Effector memory CD8-positive, alpha-beta T cell (primary cell): ENCODE results near the gene YJEFN3.

Source experiments
- ATAC-seq: fragments of 150-1000 bp; cut with Tn5 transposase; replicated peaks from 2 replicates; pipeline ENCODE4 v1.10.0; 2021; ENCODE audit warnings: mild to moderate bottlenecking, moderate library complexity
- DNase-seq, 3 experiments: peaks; one replicate each; pipeline ENCODE4 v3.0.0; 2021
- H3K27ac Mint-ChIP-seq, 2 donors: one replicate each; pipeline ENCODE4 v1.8.0; 2022; ENCODE audit warnings: mild to moderate bottlenecking in 2 of 2, mixed read lengths in 2 of 2, moderate library complexity in 2 of 2
- H3K27me3 Mint-ChIP-seq, 2 donors: one replicate each; pipeline ENCODE4 v1.8.0; 2022; ENCODE audit warnings: mixed read lengths in 2 of 2
- H3K36me3 Mint-ChIP-seq: one replicate; pipeline ENCODE4 v1.8.0; 2022; ENCODE audit warnings: mild to moderate bottlenecking, moderate library complexity, mixed read lengths; ENCODE audit not compliant: insufficient read depth
- H3K4me1 Mint-ChIP-seq, 2 donors: one replicate each; pipeline ENCODE4 v1.8.0; 2022; ENCODE audit warnings: low read depth in 2 of 2, mixed read lengths in 2 of 2
- H3K4me3 Mint-ChIP-seq, 2 donors: one replicate each; pipeline ENCODE4 v1.8.0; 2022; ENCODE audit warnings: mild to moderate bottlenecking in 2 of 2, mixed read lengths in 2 of 2, moderate library complexity in 2 of 2
- H3K9me3 Mint-ChIP-seq, 2 donors: one replicate each; pipeline ENCODE4 v1.8.0; 2022; ENCODE audit warnings: mixed read lengths in 2 of 2
- total RNA-seq, 9 experiments: gene quantifications; one replicate each; lab custom pipeline; 2026; lab: John Stamatoyannopoulos, UW

Gene YJEFN3, protein sequence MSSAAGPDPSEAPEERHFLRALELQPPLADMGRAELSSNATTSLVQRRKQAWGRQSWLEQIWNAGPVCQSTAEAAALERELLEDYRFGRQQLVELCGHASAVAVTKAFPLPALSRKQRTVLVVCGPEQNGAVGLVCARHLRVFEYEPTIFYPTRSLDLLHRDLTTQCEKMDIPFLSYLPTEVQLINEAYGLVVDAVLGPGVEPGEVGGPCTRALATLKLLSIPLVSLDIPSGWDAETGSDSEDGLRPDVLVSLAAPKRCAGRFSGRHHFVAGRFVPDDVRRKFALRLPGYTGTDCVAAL
- total RNA-seq, result 1.0 to 6.6 (median 4.2) reads per million in 9 experiments

DNA sequence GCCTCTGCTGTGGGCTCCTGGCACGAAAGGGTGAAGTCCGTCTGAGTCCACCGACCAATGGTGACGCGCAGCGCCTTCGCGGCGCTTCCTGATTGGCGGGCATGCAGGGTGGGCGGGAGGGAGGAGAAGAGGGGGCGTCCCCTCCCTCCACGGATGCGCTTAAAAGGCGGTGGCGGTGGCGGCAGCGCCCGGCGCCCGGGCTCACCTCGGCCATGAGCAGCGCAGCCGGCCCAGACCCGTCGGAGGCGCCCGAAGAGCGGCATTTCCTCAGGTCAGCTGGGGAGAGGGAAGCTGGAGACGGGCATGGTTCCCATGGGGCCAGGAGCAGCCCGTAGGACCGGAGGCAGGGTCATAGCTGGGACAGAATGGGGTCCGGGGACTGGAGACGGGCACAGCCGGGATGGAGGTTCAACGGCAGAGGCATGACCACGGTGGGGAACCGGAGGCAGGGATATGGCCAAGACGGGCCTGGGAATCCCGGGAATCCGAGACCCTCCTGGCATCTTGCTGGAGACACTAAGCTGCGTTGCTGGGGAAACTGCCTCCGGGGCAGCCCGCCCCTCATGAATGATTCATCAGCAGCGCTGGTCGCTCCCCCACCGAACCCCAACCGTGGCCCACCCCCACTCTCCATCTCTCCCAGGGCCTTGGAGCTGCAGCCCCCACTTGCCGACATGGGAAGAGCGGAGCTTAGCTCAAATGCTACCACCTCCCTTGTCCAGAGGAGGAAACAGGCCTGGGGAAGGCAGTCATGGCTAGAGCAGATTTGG is at the start of gene YJEFN3:
Gene YJEFN3, plus strand, starts transcription at position 191 of the 770 bp plus-strand sequence. Its CDS starts 22 bp downstream, at position 213.
- peaks cover 3 to 7% of the 10 kb centered on the region in 2 donors for H3K4me1 Mint-ChIP-seq
- peak within 1 kb of the TSS in 1 of 2 donors; percentile 84 for H3K27ac Mint-ChIP-seq
- H3K9me3 Mint-ChIP-seq, result no peaks in the 10 kb centered on the region
- H3K36me3 Mint-ChIP-seq, result peaks cover 44% of the 10 kb centered on the region
- no peak within 1 kb of the TSS for H3K4me3 Mint-ChIP-seq
- no peak for DNase-seq
- no peaks in the 10 kb centered on the region for H3K27me3 Mint-ChIP-seq
- no peak for ATAC-seq

DNA sequence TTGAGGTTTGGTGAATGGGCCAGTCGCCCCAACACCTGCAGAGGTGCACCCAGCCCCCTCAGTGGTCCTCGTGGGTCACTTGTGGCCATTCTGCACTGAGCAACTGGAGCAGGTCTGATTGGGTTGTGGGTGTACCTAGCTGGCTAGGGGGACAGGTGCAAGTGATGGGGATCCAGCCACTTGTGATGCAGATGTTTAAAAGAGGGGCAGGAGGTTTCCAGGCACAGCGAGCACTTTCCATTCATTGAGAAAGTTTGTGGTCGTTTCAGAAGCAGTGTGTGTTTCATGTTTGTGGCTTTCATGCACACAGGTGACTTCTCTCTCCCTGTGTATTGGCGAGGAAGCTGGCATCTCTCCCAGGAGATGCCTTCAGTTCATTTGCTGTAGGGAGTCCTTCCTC is 48.0 kb upstream of the YJEFN3 start:
- Mint-ChIP-seq H3K9me3 (no peaks in the 10 kb centered on the region), H3K27ac (peak overlapping the region in 1 of 2 donors; percentile 84), H3K27me3 (no peaks in the 10 kb centered on the region), H3K36me3 (peaks cover 41% of the 10 kb centered on the region), H3K4me3 (no peak overlapping the region), H3K4me1 (peaks cover 36 to 38% of the 10 kb centered on the region in 2 donors)
- ATAC-seq (no peak), DNase-seq (no peak)

DNA sequence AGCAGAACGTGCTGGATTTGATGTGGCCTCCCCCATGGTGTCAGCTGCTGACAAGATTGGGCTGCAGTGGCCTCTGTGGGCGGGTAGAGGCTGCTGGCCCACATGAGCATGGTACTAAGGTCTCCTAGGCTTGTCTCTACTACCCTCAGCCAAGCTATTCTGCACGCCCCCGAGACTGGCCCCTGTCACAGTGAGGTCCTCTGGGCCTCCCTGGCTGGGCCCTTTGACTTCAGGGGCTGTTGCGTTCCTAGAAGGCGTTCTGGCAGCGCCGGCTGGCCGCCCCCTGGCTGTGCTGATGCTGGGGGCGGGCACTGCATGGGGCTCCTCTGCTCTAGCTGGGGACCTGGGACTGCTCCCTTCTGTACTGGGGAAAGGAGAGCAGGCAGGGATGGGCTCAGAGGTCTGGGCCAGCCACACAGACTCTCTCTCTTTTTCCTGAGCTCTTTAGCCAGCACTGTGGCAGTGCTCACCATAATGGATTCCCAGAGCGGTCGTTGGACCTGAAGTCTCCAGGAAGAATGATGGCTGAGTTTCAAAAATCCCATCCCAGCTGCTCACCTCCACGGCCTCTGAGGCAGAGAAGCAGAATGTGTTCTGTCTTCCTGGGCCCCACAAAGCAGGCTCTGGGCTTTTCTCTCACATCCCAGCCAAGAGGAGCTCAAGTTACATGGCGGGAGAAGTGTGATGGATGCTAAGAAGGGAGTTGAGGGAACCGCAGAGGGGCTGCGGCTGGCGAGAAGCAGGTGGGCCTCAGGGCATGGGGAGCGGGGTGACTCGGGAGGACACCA is 45.7 kb upstream of the YJEFN3 start:
- Mint-ChIP-seq H3K4me3 (no peak overlapping the region), H3K27ac (peak overlapping the region; percentile 28 to 84), H3K9me3 (no peaks in the 10 kb centered on the region), H3K4me1 (peaks cover 28 to 30% of the 10 kb centered on the region in 2 donors), H3K36me3 (peaks cover 32% of the 10 kb centered on the region), H3K27me3 (no peaks in the 10 kb centered on the region)
- ATAC-seq (no peak), DNase-seq (no peak)

DNA sequence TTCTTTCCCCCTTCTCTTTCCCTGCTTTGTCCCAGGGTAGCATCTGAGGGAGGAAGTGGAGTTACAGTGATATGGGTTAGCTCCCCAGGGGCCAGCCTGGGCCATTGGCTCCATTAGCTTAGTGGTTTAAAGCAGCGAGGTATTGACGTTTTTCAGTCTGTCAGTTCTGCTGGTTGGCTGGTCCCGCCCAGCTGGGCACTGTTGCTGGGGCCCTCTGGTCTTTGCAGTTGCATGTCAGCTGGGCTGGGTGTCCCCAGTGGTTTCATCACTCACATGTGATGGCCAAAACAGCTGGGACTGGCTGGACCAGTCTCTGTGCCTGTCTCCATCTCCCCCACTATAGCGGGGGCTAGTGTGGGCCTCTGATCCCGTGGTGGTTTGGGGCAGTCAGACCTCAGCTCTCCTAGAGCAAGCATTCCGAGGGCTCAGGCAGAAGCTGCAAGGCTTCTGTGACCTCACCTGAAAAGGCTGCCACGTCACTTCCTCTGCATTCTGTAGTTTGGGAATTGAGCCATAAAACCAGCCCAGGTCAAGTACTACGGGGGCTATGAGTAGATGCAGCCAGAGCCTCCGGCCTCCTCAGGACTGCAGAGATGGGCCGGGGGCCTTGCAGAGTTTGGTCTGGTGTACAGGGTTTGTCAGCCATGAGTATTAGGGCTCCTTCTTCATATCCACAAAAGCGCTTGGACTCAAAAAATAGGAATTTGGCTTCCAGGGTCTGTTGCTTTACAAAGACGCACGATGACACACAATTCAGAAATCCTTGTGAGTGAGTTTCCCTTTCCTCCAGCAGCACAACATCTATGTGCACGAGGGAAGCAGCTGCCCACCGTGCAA is 43.3 kb upstream of the YJEFN3 start:
- DNase-seq, result no peak
- Mint-ChIP-seq H3K27me3 (no peaks in the 10 kb centered on the region), H3K4me3 (no peak overlapping the region), H3K36me3 (peaks cover 46% of the 10 kb centered on the region), H3K27ac (peak overlapping the region; percentile 98), H3K9me3 (no peaks in the 10 kb centered on the region), H3K4me1 (peaks cover 44 to 46% of the 10 kb centered on the region in 2 donors)
- ATAC-seq, result no peak

DNA sequence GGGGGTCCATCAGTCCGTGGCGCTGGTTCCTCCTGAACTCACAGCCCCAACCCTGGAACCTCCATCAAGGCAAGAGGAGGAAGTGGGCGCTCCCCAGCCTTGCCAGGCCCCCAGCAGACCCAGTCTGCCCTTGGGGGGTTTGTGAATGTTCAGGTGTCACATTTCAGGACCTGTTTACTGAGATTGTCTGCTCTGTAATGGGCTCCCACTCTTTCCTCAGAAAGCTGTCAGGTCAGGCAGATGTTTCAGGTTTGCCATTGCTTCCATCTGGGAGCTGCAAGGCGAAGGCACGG is 42.8 kb upstream of the YJEFN3 start:
- ATAC-seq (no peak), DNase-seq (no peak)
- Mint-ChIP-seq H3K4me1 (peaks cover 44 to 51% of the 10 kb centered on the region in 2 donors), H3K27me3 (no peaks in the 10 kb centered on the region), H3K4me3 (no peak overlapping the region), H3K27ac (peak overlapping the region; percentile 98), H3K36me3 (peaks cover 51% of the 10 kb centered on the region), H3K9me3 (no peaks in the 10 kb centered on the region)

DNA sequence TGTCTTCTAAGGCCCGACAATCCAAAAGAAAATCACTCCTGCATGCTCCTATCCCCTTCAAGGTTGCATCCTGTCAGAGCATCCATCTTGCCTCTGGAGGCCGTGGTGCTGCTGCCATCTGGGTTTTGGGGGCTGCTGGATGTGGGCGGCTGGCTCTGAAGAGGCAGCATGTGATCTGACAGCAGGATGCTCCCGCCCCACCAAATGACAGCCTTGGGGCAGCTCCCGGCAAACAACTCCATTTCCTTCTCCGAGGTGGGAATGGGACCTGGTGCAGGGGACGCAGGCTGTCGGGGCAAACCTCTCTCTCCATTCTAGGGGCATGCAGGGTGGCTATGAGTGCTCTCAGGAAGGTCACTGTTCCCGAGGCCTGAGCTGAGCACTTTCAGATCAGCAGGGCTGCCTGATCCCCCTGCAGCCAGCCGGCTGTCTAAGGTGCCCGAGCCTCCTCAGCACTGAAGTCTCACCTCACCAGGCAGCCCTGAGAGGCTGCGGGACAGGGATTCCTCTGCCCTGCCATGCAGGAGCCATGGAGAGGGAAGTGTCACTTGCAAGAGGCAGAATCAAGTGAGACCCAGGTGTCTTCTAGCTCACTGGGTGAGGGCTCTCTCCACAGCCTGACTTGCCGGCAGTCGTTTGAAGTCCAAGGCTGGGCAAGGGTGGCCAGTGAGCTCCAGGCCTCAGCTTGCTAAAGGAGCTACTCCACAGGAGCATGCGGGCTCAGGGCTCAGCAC is 42.2 kb upstream of the YJEFN3 start:
- Mint-ChIP-seq H3K27ac (peak overlapping the region; percentile 98), H3K4me3 (no peak overlapping the region), H3K36me3 (peaks cover 53% of the 10 kb centered on the region)

DNA sequence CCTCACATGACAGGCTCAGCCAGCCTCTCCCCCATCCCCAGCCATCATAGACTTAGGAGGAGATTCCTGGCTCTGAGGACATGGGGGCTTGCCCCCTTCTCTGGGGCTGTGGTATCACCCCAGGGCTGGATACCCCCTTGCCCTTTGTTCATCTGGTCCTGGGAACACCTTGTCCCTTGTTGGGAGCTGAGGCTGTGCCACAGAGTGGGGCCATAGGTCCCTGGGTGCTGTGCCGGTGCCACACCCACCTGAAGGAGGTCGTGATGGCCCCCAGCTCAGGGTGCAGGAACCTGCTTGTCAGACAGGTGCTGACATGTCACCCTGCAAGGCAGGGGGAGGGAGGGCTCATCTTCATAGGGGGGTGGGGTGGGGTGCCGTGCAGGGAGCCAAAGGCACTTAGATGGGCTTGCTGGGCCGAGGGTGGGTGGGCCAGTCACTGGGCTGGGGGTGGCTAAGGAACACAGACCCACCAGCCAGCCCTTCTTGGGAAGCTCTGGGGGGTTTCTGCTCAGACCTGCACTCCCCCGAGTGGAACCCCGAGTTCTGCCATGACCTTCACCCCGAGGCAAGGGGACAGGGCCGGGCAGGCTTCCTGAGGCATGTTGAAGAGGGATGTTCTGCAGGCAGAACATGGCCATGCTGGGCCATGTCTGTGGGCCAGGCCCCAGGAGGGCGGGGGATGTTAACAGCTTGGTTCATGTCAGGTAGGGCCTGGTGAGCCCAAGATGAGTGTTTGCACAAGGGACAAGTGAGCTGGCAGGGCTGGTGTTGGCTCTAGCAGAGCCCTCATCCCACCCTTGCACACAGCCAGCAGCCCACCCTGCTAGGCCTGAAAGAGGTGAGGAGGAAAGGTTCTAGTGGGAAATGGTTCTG is 41.4 kb upstream of the YJEFN3 start:
- no peaks in the 10 kb centered on the region for H3K27me3 Mint-ChIP-seq
- H3K4me1 Mint-ChIP-seq, result peaks cover 40 to 51% of the 10 kb centered on the region in 2 donors
- peaks cover 55% of the 10 kb centered on the region for H3K36me3 Mint-ChIP-seq
- peak overlapping the region; percentile 98 for H3K27ac Mint-ChIP-seq
- peak overlapping the region; percentile 53 to 76 for H3K4me3 Mint-ChIP-seq
- no peaks in the 10 kb centered on the region for H3K9me3 Mint-ChIP-seq
- ATAC-seq (no peak), DNase-seq (no peak)

More for the DNA sequence above, 42.2 kb upstream of the YJEFN3 start:
- Mint-ChIP-seq H3K4me1 (peaks cover 41 to 51% of the 10 kb centered on the region in 2 donors), H3K27me3 (no peaks in the 10 kb centered on the region), H3K9me3 (no peaks in the 10 kb centered on the region)
- DNase-seq (no peak), ATAC-seq (no peak)

DNA sequence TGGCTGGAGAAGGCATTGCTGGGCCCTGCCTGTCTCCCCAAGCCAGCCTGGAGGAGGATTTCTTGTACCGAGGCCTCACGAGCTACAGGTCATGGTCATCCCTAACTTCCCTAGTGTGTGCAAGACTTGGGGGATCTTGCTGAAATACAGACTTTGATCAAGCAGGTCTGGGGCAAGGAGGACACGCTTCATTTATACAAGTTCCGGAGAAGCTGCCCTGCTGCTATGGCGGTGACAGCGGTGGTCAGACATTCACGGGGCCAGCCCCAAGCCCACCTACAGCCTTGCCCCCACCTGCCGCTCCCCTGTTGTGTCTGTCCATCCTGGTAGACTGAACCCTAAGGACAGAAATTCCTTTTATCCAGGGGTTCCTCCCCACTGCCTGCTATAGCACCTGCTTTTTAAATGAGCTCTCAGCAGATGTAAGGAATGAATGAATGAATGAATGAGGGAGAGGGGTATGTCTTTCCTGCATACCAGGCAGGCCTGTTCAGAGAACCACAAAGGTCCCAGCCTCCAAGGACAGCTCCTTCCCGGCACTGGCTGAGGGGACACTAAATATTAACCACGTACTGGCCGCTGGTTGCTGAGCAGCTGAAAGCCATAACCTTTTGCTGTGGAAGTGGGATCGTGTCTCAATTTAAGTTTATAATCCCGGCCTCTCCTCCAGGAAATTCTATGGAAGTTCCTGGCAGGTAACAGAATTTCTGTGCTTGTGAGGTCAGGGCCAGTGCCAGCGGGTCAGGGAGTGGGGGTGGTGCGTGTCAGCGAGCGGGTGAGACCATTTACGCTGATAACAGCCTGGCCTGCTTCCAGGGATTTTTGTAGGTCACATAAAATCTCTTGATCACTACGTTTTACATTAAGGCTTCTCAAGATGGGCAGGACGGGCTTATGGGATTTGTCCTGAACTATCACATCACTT is 40.5 kb upstream of the YJEFN3 start:
- Mint-ChIP-seq H3K4me1 (peaks cover 33 to 43% of the 10 kb centered on the region in 2 donors), H3K27me3 (no peaks in the 10 kb centered on the region), H3K4me3 (peak overlapping the region; percentile 76), H3K9me3 (no peaks in the 10 kb centered on the region), H3K36me3 (peaks cover 51% of the 10 kb centered on the region), H3K27ac (peak overlapping the region; percentile 98)
- no peak for ATAC-seq
- DNase-seq, result no peak

DNA sequence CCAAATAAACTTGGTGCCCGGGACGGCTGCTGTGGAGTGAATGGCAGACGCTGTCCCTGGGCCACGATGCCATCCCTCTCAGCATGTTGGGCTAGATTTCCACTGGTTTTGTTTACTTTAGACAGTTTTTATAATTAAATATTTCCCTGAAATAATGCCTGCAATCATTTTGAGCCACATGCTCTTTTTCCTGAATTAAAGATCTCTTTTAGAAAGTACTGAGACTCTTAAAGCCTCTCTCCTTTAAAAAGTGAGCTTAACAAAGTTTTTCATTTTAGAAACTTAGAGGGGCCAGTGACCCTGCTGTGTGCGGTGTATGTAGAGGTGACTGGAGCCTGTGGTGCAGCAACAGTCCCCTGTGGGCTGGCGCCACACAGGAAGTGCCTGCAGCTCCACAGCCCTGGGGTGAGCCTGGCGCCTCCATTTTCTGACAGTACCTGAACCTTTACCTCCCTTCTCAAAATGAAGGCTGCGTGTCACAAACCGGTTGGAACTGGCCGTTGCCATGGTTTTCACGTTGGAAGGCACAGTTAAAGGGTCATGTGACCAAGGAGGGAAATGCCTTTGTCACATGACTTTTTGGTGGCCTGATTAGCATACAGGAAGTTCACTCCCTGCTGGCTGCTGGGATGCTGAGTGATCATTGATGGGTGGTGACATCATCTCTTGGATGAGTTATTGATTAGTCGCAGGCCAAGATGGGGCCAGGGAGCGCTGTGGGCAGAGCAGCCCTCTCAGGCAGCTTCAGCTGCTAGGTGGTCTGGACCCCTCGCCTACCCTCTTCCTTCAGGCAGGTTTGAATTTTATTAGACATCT is 39.6 kb upstream of the YJEFN3 start:
- peak; percentile 92 for ATAC-seq
- peak; percentile 87 to 92 (median 91) for DNase-seq
- peaks cover 48% of the 10 kb centered on the region for H3K36me3 Mint-ChIP-seq
- H3K9me3 Mint-ChIP-seq, result no peaks in the 10 kb centered on the region
- H3K27ac Mint-ChIP-seq, result peak overlapping the region; percentile 98
- no peaks in the 10 kb centered on the region for H3K27me3 Mint-ChIP-seq
- H3K4me3 Mint-ChIP-seq, result peak overlapping the region; percentile 76
- peaks cover 33 to 43% of the 10 kb centered on the region in 2 donors for H3K4me1 Mint-ChIP-seq

DNA sequence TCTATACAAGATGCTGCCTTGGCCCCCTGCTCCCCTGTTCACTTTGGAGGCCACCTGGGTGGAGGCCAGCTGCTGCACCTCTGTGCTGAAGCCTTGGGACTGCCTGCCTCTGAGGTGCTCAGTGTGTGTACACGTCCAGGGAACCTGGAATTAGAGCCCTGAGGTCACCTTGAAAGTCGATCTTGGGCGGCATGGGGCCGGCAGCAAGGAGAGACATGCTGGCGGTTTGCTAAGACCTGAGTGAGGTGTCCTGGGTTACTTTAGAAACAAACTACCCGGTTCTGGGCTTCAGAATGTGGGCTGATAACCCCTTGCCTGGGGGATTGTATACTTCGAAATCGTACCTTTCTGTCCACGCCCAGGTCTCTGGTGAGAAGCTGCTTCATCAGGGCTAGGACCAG is 38.9 kb upstream of the YJEFN3 start:
- Mint-ChIP-seq H3K27ac (peak overlapping the region; percentile 98), H3K4me3 (peak overlapping the region; percentile 76), H3K9me3 (no peaks in the 10 kb centered on the region)

More for the DNA sequence above, 38.9 kb upstream of the YJEFN3 start:
- peak in 1 of 3 experiments; percentile 28 for DNase-seq
- H3K27me3 Mint-ChIP-seq, result no peaks in the 10 kb centered on the region
- peak; percentile 14 for ATAC-seq
- H3K4me1 Mint-ChIP-seq, result peaks cover 33 to 43% of the 10 kb centered on the region in 2 donors
- peaks cover 54% of the 10 kb centered on the region for H3K36me3 Mint-ChIP-seq
